Measurements from ENCODE around the gene ARHGEF16.

DNA sequence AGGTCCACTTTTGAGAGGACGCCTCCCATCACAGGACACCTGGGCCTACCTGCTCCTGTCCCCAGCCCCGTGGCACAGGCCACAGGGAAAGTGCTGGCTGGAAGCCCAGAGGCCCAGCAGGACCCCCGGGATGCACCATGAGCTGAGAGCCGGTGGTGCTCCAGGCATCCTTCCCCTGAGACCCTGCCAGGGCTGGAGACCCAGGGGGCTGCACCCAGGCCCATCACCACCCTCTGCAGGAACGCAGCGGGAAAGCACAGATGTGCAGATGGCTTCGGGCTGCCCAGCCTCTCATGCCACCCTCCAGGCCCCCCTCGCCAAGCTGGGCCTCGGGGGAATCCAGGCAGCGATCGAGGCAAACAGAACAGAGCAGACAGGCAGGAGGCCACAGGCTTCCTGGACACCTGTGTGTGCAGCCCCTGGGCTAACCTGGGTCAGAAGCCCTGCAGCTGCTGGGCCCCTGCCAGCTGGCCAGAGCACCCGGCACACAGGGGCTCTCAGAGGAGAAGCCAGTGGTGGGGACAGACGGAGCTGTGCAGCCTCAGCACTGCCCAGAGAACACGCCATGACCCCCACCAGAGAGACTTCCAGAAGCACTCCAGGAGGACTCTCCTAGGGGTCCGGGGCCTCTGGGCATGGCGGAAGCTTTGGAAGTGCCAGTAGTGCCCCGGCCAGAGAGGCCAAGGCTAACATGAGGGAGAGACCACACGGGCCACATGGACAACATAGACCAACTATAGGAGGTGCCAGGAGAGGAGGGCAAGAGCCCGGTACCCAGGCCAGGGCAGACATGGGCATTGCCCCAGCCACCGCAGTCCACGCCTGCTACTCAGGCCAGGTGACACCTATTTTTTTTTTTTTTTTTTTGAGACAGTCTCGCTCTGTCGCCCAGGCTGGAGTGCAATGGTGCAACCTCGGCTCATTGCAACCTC is 71.4 kb downstream of the ARHGEF16 start:
- TF ChIP-seq, protein P1, sequence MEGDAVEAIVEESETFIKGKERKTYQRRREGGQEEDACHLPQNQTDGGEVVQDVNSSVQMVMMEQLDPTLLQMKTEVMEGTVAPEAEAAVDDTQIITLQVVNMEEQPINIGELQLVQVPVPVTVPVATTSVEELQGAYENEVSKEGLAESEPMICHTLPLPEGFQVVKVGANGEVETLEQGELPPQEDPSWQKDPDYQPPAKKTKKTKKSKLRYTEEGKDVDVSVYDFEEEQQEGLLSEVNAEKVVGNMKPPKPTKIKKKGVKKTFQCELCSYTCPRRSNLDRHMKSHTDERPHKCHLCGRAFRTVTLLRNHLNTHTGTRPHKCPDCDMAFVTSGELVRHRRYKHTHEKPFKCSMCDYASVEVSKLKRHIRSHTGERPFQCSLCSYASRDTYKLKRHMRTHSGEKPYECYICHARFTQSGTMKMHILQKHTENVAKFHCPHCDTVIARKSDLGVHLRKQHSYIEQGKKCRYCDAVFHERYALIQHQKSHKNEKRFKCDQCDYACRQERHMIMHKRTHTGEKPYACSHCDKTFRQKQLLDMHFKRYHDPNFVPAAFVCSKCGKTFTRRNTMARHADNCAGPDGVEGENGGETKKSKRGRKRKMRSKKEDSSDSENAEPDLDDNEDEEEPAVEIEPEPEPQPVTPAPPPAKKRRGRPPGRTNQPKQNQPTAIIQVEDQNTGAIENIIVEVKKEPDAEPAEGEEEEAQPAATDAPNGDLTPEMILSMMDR (conservative IDR thresholded peaks at IDR 0.05 in 1 of 2, IDR thresholded peaks at IDR 0.05 in 1 of 2; ENCODE audit: extremely low read depth in 1 of 2, insufficient read depth in 1 of 2, low read depth in 1 of 2, low read length in 2 of 2), result no peak
- no peak for TF ChIP-seq EZH2 (IDR thresholded peaks at IDR 0.05; ENCODE audit: borderline replicate concordance, low read length)
